Ishikawa (cell line): ENCODE data around the gene RBMS1.

Experiments
- CEBPB ChIP-seq: IDR thresholded peaks from 2 replicates; pipeline ENCODE4 v1.6.1; 2012
- CREB1 ChIP-seq: IDR thresholded peaks from 2 replicates; pipeline ENCODE4 v1.6.1; 2012; ENCODE audit warnings: low read depth
- EGR1 ChIP-seq: IDR thresholded peaks from 2 replicates; pipeline ENCODE4 v1.6.1; 2012
- EP300 ChIP-seq: IDR thresholded peaks from 2 replicates; pipeline ENCODE4 v1.6.1; 2012; ENCODE audit warnings: borderline replicate concordance
- FOXM1 ChIP-seq: IDR thresholded peaks from 2 replicates; pipeline ENCODE4 v1.6.1; 2012; ENCODE audit warnings: low read depth, borderline replicate concordance
- NFIC ChIP-seq: IDR thresholded peaks from 2 replicates; pipeline ENCODE4 v1.6.1; 2012
- RAD21 ChIP-seq: IDR thresholded peaks from 2 replicates; pipeline ENCODE4 v1.6.1; 2012; ENCODE audit warnings: low read depth
- TAF1 ChIP-seq: IDR thresholded peaks from 2 replicates; pipeline ENCODE4 v1.6.1; 2012; ENCODE audit warnings: low read depth, mild to moderate bottlenecking
- TCF12 ChIP-seq: IDR thresholded peaks from 2 replicates; pipeline ENCODE4 v1.6.1; 2012; ENCODE audit warnings: low read depth
- TEAD4 ChIP-seq: IDR thresholded peaks from 2 replicates; pipeline ENCODE4 v1.6.1; 2012
- YY1 ChIP-seq: IDR thresholded peaks from 2 replicates; pipeline ENCODE4 v1.6.1; 2012; ENCODE audit warnings: low read depth
- ZBTB7A ChIP-seq: IDR thresholded peaks from 2 replicates; pipeline ENCODE4 v1.6.1; 2012; ENCODE audit warnings: low read depth
- TF ChIP-seq, protein P1 (sequence below): IDR thresholded peaks from 2 replicates; pipeline ENCODE4 v1.6.1; 2012
- TF ChIP-seq, protein P2 (sequence below): IDR thresholded peaks from 2 replicates; pipeline ENCODE4 v1.6.1; 2012
- TF ChIP-seq, protein P3 (sequence below): IDR thresholded peaks from 2 replicates; pipeline ENCODE4 v1.6.1; 2012; ENCODE audit warnings: low read depth, mild to moderate bottlenecking

The RBMS1 gene

GRCh38 chr2:160270571-160271113, 223.0 kb downstream of the RBMS1 start:
- TF ChIP-seq, protein P1, sequence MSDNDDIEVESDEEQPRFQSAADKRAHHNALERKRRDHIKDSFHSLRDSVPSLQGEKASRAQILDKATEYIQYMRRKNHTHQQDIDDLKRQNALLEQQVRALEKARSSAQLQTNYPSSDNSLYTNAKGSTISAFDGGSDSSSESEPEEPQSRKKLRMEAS: no peak
- TF ChIP-seq NFIC (no peak), FOXM1 (no peak), TCF12 (no peak), CREB1 (no peak), RAD21 (no peak), EGR1 (no peak), TEAD4 (no peak), ZBTB7A (no peak), CEBPB (no peak), EP300 (no peak)
- TF ChIP-seq, protein P2, sequence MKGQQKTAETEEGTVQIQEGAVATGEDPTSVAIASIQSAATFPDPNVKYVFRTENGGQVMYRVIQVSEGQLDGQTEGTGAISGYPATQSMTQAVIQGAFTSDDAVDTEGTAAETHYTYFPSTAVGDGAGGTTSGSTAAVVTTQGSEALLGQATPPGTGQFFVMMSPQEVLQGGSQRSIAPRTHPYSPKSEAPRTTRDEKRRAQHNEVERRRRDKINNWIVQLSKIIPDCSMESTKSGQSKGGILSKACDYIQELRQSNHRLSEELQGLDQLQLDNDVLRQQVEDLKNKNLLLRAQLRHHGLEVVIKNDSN: no peak
- TF ChIP-seq, protein P3, sequence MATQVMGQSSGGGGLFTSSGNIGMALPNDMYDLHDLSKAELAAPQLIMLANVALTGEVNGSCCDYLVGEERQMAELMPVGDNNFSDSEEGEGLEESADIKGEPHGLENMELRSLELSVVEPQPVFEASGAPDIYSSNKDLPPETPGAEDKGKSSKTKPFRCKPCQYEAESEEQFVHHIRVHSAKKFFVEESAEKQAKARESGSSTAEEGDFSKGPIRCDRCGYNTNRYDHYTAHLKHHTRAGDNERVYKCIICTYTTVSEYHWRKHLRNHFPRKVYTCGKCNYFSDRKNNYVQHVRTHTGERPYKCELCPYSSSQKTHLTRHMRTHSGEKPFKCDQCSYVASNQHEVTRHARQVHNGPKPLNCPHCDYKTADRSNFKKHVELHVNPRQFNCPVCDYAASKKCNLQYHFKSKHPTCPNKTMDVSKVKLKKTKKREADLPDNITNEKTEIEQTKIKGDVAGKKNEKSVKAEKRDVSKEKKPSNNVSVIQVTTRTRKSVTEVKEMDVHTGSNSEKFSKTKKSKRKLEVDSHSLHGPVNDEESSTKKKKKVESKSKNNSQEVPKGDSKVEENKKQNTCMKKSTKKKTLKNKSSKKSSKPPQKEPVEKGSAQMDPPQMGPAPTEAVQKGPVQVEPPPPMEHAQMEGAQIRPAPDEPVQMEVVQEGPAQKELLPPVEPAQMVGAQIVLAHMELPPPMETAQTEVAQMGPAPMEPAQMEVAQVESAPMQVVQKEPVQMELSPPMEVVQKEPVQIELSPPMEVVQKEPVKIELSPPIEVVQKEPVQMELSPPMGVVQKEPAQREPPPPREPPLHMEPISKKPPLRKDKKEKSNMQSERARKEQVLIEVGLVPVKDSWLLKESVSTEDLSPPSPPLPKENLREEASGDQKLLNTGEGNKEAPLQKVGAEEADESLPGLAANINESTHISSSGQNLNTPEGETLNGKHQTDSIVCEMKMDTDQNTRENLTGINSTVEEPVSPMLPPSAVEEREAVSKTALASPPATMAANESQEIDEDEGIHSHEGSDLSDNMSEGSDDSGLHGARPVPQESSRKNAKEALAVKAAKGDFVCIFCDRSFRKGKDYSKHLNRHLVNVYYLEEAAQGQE: no peak

- TF ChIP-seq FOXM1: no peak
- no peak for TF ChIP-seq TAF1
- no peak for TF ChIP-seq ZBTB7A
- no peak for TF ChIP-seq NFIC
- TF ChIP-seq, protein P3: no peak
- no peak for TF ChIP-seq RAD21
- TF ChIP-seq TCF12: no peak
- TF ChIP-seq TEAD4: no peak
- no peak for TF ChIP-seq CEBPB
- TF ChIP-seq, protein P2: no peak
- no peak for TF ChIP-seq YY1
- TF ChIP-seq, protein P1: no peak
- TF ChIP-seq CREB1: no peak
- TF ChIP-seq EGR1: no peak
- TF ChIP-seq EP300: no peak
These were observed 223.6 kb downstream of the RBMS1 start for GRCh38 chr2:160269803-160270570.

- TF ChIP-seq EP300: 0 out of 2 replicates have a peak, but pooled peaks have one; percentile 5
- TF ChIP-seq, protein P1: no peak
These were observed 224.2 kb downstream of the RBMS1 start for GRCh38 chr2:160269365-160269764.

DNA sequence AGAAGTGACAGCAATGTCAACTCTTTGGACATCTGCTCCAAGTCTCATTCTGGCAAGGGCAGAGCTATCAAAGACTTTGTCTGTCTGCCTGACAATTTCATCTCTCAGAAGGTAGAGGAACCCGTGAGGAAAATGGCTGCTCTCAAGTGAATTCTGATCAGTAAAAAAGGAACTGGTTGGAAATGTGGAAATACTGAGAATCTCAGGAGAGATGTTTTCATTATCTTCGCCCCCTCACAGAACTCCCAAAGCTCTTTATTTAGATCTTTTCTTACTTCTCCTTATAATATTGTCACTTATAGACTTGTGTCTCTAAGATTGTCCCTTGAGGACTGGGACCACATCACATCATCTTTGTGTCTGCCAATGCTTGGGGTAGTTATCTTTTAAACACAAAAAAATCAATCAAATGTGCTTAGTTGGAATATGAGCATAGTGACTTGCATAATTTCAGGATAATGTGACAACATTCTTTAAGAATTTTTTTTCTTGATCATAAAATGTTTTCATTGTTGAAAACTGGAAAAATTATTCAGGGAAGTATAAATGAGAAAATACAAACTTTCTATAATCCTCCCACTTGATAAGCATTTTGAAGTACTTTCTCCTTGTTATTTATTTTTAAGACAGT, 225.3 kb downstream of the RBMS1 start:
- no peak for TF ChIP-seq TAF1
- no peak for TF ChIP-seq CEBPB
- TF ChIP-seq, protein P2: no peak
- TF ChIP-seq TCF12: no peak
- TF ChIP-seq FOXM1: no peak
- TF ChIP-seq ZBTB7A: no peak
- no peak for TF ChIP-seq YY1
- TF ChIP-seq CREB1: no peak
- TF ChIP-seq, protein P1: no peak
- no peak for TF ChIP-seq RAD21
- TF ChIP-seq EP300: no peak
- no peak for TF ChIP-seq NFIC
- no peak for TF ChIP-seq EGR1
- TF ChIP-seq, protein P3: no peak
- TF ChIP-seq TEAD4: no peak
